Lung (tissue), 12 donors: ENCODE data around the gene DCXR. TPM values are rescaled to one million over a fixed set of nuclear protein-coding genes. Genes with fewer than 3 reads are reported as not detected.

ENCODE experiments used
- ATAC-seq: fragments of 200-7000 bp; cut with Tn5 transposase; one replicate; pipeline ENCODE4 v1.9.1; 2020; ENCODE audit warnings: moderate number of reproducible peaks; ENCODE audit not compliant: insufficient read depth, low FRiP score
- DNase-seq, 3 donors: peaks; one replicate each; pipeline ENCODE4 v3.0.0-alpha.2; 2013 to 2017
- H3K27ac ChIP-seq, 2 donors: one replicate each; pipeline ENCODE4 v1.5.1; 2013; ENCODE audit warnings: mild to moderate bottlenecking in 2 of 2, moderate library complexity in 2 of 2, control low read depth in 1 of 2, inconsistent platforms in 1 of 2, low read depth in 1 of 2, low read length in 1 of 2
- H3K27me3 ChIP-seq, 3 donors: one replicate each; pipeline ENCODE4 v1.5.1; 2013; ENCODE audit warnings: low read length in 2 of 3; ENCODE audit not compliant: control insufficient read depth in 3 of 3, insufficient read depth in 3 of 3
- H3K36me3 ChIP-seq, 4 donors: one replicate each; pipeline ENCODE4 v1.5.1; 2013; ENCODE audit warnings: low read length in 4 of 4, mild to moderate bottlenecking in 1 of 4, moderate library complexity in 1 of 4; ENCODE audit not compliant: control insufficient read depth in 4 of 4, insufficient read depth in 4 of 4
- H3K4me1 ChIP-seq, 5 donors: one replicate each; pipeline ENCODE4 v1.5.1; 2013; ENCODE audit warnings: low read length in 5 of 5, mild to moderate bottlenecking in 2 of 5, moderate library complexity in 1 of 5; ENCODE audit not compliant: control insufficient read depth in 5 of 5, insufficient read depth in 5 of 5
- H3K4me3 ChIP-seq: one replicate; pipeline ENCODE4 v1.5.1; 2013; ENCODE audit warnings: mild to moderate bottlenecking, control low read depth, moderate library complexity
- H3K9ac ChIP-seq, 2 donors: one replicate each; pipeline ENCODE4 v1.5.1; 2013; ENCODE audit warnings: low read length in 2 of 2, control low read depth in 1 of 2; ENCODE audit not compliant: insufficient read depth in 1 of 2
- H3K9me3 ChIP-seq, 4 donors: one replicate each; pipeline ENCODE4 v1.5.1; 2013; ENCODE audit warnings: low read length in 3 of 4, mild to moderate bottlenecking in 1 of 4, moderate library complexity in 1 of 4; ENCODE audit not compliant: control insufficient read depth in 4 of 4, insufficient read depth in 3 of 4
- CTCF ChIP-seq: IDR thresholded peaks from 2 replicates; pipeline ENCODE4 v1.5.1; 2012; ENCODE audit warnings: mild to moderate bottlenecking; ENCODE audit errors: control extremely low read depth, extremely low read depth
- WGBS, 2 donors: extraction: QIAGEN DNeasy Blood & Tissue Kit; methylation state at CpG; one replicate each; pipeline ENCODE4 v1.1.7; 2013; 5-methylcytosine and 5-hydroxymethylcytosine counted together
- polyA plus RNA-seq, 2 donors: library from polyadenylated mRNA; stranded (reverse); fragments of 200-250 nt; gene quantifications; one replicate each; pipeline ENCODE4 v1.2.1, GENCODE V29; 2013
- total RNA-seq, 2 donors: library from RNA; depleted of rRNA in 1 of 2; stranded (reverse); fragments of >200 nt in 1 of 2; gene quantifications; one replicate each; pipeline ENCODE4 v1.2.1, GENCODE V29; 2014 to 2021
- donor health status: control.
- donor health status: control.
- donor health status: Bipolar disorder and iron deficiency.
- donor health status: healthy.
- donor health status: DM: yes; HTN: yes; CAD: no.

Gene DCXR
- total and polyA plus RNA-seq, 4 donors = 41.6 to 246 (median 206) TPM

- H3K4me3 ChIP-seq = peak overlapping the region; percentile 74
- H3K27ac ChIP-seq = peak overlapping the region in 1 of 2 donors; percentile 30
- H3K36me3 ChIP-seq = peaks cover 0 to 49% (median 13%) of the 10 kb centered on the region in 4 donors
- ATAC-seq = no peak
- WGBS, 2 donors = 14 to 22% methylated on average over 66 to 79 of the region's 79 CpGs
- H3K9me3 ChIP-seq = no peaks in the 10 kb centered on the region
- peaks cover 0 to 24% (median 8%) of the 10 kb centered on the region in 5 donors for H3K4me1 ChIP-seq
- DNase-seq = no peak
- no peaks in the 10 kb centered on the region for H3K27me3 ChIP-seq
- H3K9ac ChIP-seq = peak overlapping the region; percentile 19 to 68
- TF ChIP-seq CTCF = no peak
Measured at GRCh38 chr17:82050761-82051641, 13.5 kb upstream of the DCXR start.

- Histone ChIP-seq H3K4me1 (peaks cover 0 to 24% (median 8%) of the 10 kb centered on the region in 5 donors), H3K36me3 (peaks cover 0 to 43% (median 9%) of the 10 kb centered on the region in 4 donors), H3K4me3 (peak overlapping the region; percentile 74), H3K27ac (peak overlapping the region in 1 of 2 donors; percentile 30), H3K27me3 (no peaks in the 10 kb centered on the region), H3K9ac (peak overlapping the region in 1 of 2 donors; percentile 19), H3K9me3 (no peaks in the 10 kb centered on the region)
- DNase-seq (no peak), ATAC-seq (no peak)
- WGBS, 2 donors = 92% methylated on average over 28 of the region's 28 CpGs
- no peak for TF ChIP-seq CTCF
Measured at GRCh38 chr17:82050152-82050760, 12.8 kb upstream of the DCXR start.

GRCh38 chr17:82049521-82049971 lies 12.0 kb upstream of the DCXR start:
- H3K36me3 ChIP-seq = peaks cover 0 to 36% (median 4%) of the 10 kb centered on the region in 4 donors
- H3K27me3 ChIP-seq = no peaks in the 10 kb centered on the region
- no peak for DNase-seq
- H3K27ac ChIP-seq = no peak overlapping the region
- no peak for TF ChIP-seq CTCF
- 95 to 99% methylated on average over 13 to 16 of the region's 16 CpGs for WGBS, 2 donors
- no peaks in the 10 kb centered on the region for H3K9me3 ChIP-seq
- H3K4me3 ChIP-seq = no peak overlapping the region
- H3K9ac ChIP-seq = no peak overlapping the region
- no peak for ATAC-seq
- H3K4me1 ChIP-seq = peaks cover 0 to 24% (median 8%) of the 10 kb centered on the region in 5 donors
